Endothelial cell of umbilical vein (primary cell): ENCODE measurements around the gene JDP2. TPM values are rescaled to one million over a fixed set of nuclear protein-coding genes. Genes with fewer than 3 reads are reported as not detected.

Experiments
- BruUV-seq: library from RNA; stranded (reverse); fragments of 400-500 nt; replicated peaks from 2 replicates; lab custom pipeline; 2021; lab: Mats Ljungman, UMichigan
- CTCF ChIA-PET: fragments of 300-600, 350-600 bp; sonication (Branson Sonifier 250); formaldehyde crosslinking; loops from one replicate; lab custom pipeline; 2021; ENCODE audit warnings: antibody characterized with exemption, inconsistent platforms; lab: Charles Lee
- POLR2A ChIA-PET: fragments of 300-600, 350-600 bp; sonication (Branson Sonifier 250); formaldehyde crosslinking; loops from one replicate; lab custom pipeline; 2021; ENCODE audit warnings: antibody characterized with exemption, inconsistent platforms; lab: Charles Lee
- DNase-seq: peaks from one replicate; pipeline ENCODE4 v3.0.0-alpha.2; 2011; ENCODE audit warnings: low read depth, low spot score
- FAIRE-seq: peaks from 2 replicates; lab custom pipeline; 2011; peaks lifted over from hg19 to GRCh38; lab: Jason Lieb, UNC
- H2AFZ ChIP-seq: 2 replicates; pipeline ENCODE4 v1.6.0; 2012; ENCODE audit warnings: low read depth, low read length, control low read depth, inconsistent platforms
- H3K27ac ChIP-seq: 2 replicates; pipeline ENCODE4 v1.5.1; 2011; ENCODE audit warnings: low read depth, mild to moderate bottlenecking, control low read depth, low read length, moderate library complexity; ENCODE audit not compliant: insufficient read depth
- H3K27me3 ChIP-seq, 2 experiments: 2 replicates each; pipeline versions ENCODE4 v1.6.0 to v1.6.1; 2011; ENCODE audit warnings: low read length in 2 of 2, mixed read lengths in 1 of 2; ENCODE audit not compliant: control insufficient read depth in 2 of 2, insufficient read depth in 2 of 2
- H3K36me3 ChIP-seq, 2 experiments: 2 replicates in 1 of 2; 3 replicates in 1 of 2; pipeline ENCODE4 v1.5.1; 2011; ENCODE audit warnings: low read length in 2 of 2, mild to moderate bottlenecking in 1 of 2, moderate library complexity in 1 of 2; ENCODE audit not compliant: control insufficient read depth in 2 of 2, insufficient read depth in 2 of 2; ENCODE audit errors: extremely low read depth in 1 of 2
- H3K4me1 ChIP-seq: 3 replicates; pipeline ENCODE4 v1.5.1; 2011; ENCODE audit warnings: mild to moderate bottlenecking, low read length; ENCODE audit not compliant: control insufficient read depth, insufficient read depth; ENCODE audit errors: extremely low read depth
- H3K4me2 ChIP-seq: 2 replicates; pipeline ENCODE4 v1.6.1; 2011; ENCODE audit warnings: low read length, control low read depth, mixed read lengths; ENCODE audit not compliant: insufficient read depth
- H3K4me3 ChIP-seq, 3 experiments: fragments of 200-600 bp in 1 of 3; sonication (generic), shearing (Covaris generic) in 1 of 3; replicated peaks in 1 of 3; 2 replicates each; pipeline ENCODE4 v1.5.1; 2011 to 2016; ENCODE audit warnings: control low read depth in 3 of 3, low read length in 3 of 3, mild to moderate bottlenecking in 2 of 3, inconsistent platforms in 1 of 3, low read depth in 1 of 3, moderate library complexity in 1 of 3; ENCODE audit not compliant: insufficient read depth in 1 of 3
- H3K79me2 ChIP-seq: 2 replicates; pipeline ENCODE4 v1.6.0; 2012; ENCODE audit warnings: low read length, inconsistent platforms; ENCODE audit not compliant: control insufficient read depth, insufficient read depth
- H3K9ac ChIP-seq: replicated peaks from 2 replicates; pipeline ENCODE3; 2011; ENCODE audit warnings: low read length, control low read depth; ENCODE audit not compliant: insufficient read depth; ENCODE audit errors: extremely low read depth
- H3K9me1 ChIP-seq: replicated peaks from 3 replicates; pipeline ENCODE4 v1.6.0; 2011; ENCODE audit warnings: mild to moderate bottlenecking, low read length; ENCODE audit not compliant: control insufficient read depth, insufficient read depth; ENCODE audit errors: extremely low read depth
- H3K9me3 ChIP-seq: replicated peaks from 2 replicates; pipeline ENCODE4 v1.5.1; 2012; ENCODE audit warnings: low read length, inconsistent platforms; ENCODE audit not compliant: control insufficient read depth, insufficient read depth
- H4K20me1 ChIP-seq: replicated peaks from 2 replicates; pipeline ENCODE3; 2011; ENCODE audit warnings: mild to moderate bottlenecking, low read length; ENCODE audit not compliant: control insufficient read depth, insufficient read depth; ENCODE audit errors: extremely low read depth
- CTCF ChIP-seq, 2 donors: IDR thresholded peaks; 1 replicate in 1 of 2; 2 replicates in 1 of 2; pipeline ENCODE4 v1.5.1; 2011; ENCODE audit warnings: low read length in 2 of 2, mild to moderate bottlenecking in 2 of 2, moderate library complexity in 2 of 2, control low read depth in 1 of 2, inconsistent platforms in 1 of 2, low read depth in 1 of 2; ENCODE audit not compliant: insufficient read depth in 1 of 2; ENCODE audit errors: extremely low read depth in 1 of 2
- EZH2 ChIP-seq: IDR thresholded peaks from 2 replicates; pipeline ENCODE4 v1.6.1; 2012; ENCODE audit warnings: borderline replicate concordance, low read depth, mild to moderate bottlenecking, moderate library complexity, low read length, inconsistent platforms; ENCODE audit not compliant: severe bottlenecking
- FOS ChIP-seq: IDR thresholded peaks from 2 replicates; pipeline ENCODE4 v1.6.1; 2011; ENCODE audit warnings: mild to moderate bottlenecking, low read length, moderate library complexity, borderline replicate concordance; ENCODE audit not compliant: insufficient read depth
- GATA2 ChIP-seq: IDR thresholded peaks from 2 replicates; pipeline ENCODE4 v1.7.0; 2011; ENCODE audit warnings: low read depth, mild to moderate bottlenecking, moderate library complexity, mixed read lengths, low read length; ENCODE audit not compliant: insufficient read length, insufficient read depth
- JUN ChIP-seq: IDR thresholded peaks from 2 replicates; pipeline ENCODE4 v1.6.1; 2011; ENCODE audit warnings: borderline replicate concordance, low read depth; ENCODE audit not compliant: insufficient read length, insufficient read depth
- MAX ChIP-seq: IDR thresholded peaks from 2 replicates; pipeline ENCODE4 v1.6.1; 2011; ENCODE audit not compliant: insufficient read depth, insufficient read length
- MYC ChIP-seq: IDR thresholded peaks from one replicate; pipeline ENCODE4 v1.6.1; 2011; ENCODE audit warnings: mild to moderate bottlenecking, low read depth, low read length
- POLR2A ChIP-seq: IDR thresholded peaks from 2 replicates; pipeline ENCODE4 v1.6.1; 2012; ENCODE audit warnings: low read depth, mild to moderate bottlenecking, control low read depth, low read length
- POLR2AphosphoS5 ChIP-seq: IDR thresholded peaks from 2 replicates; pipeline ENCODE4 v1.6.1; 2012; ENCODE audit warnings: low read depth, mild to moderate bottlenecking, control low read depth, low read length, moderate library complexity; ENCODE audit not compliant: insufficient read depth
- dilution Hi-C: fragments of 300-500 bp; cut with MboI; formaldehyde crosslinking; loops from one replicate; pipeline ENCODE4 v1.15.0; 2019; ENCODE audit warnings: low sequenced_read_pairs; ENCODE audit not compliant: extremely low pct_ligation_motif_present
- intact Hi-C: fragments of 100-400 bp; cut with micrococcal nuclease; formaldehyde crosslinking; loops from one replicate; pipeline ENCODE4 v1.10.0; 2022
- polyA plus RNA-seq, 4 experiments: library from polyadenylated mRNA; depleted of rRNA in 3 of 4; stranded (reverse) in 3 of 4; unstranded in 1 of 4; fragments of >200 nt; gene quantifications; 2 replicates each; pipeline versions ENCODE4 v1.2.1 to v1.2.3, GENCODE V29; 2011 to 2012; ENCODE audit warnings: missing spikeins in 1 of 4
- total RNA-seq: library from RNA; stranded (reverse); gene quantifications from 2 replicates; pipeline ENCODE4 v1.2.3, GENCODE V29; 2021

The JDP2 gene
- total and polyA plus RNA-seq, 2 donors (not counting 3 experiments of a cell fraction or from before 2014, with no cell fraction given): 3.2 to 10.6 TPM

GRCh38 chr14:75379930-75380270 lies 47.9 kb upstream of the JDP2 start:
- DNase-seq (no peak), FAIRE-seq (no peak)
- Histone ChIP-seq H3K79me2 (no peaks in the 10 kb centered on the region), H3K9me3 (no peaks in the 10 kb centered on the region), H3K4me3 (no peak overlapping the region), H2AFZ (no peak overlapping the region), H3K4me1 (no peaks in the 10 kb centered on the region), H3K9ac (no peak overlapping the region), H3K36me3 (no peaks in the 10 kb centered on the region), H3K4me2 (no peak overlapping the region), H4K20me1 (no peaks in the 10 kb centered on the region), H3K27me3 (peaks cover 4 to 17% of the 10 kb centered on the region in 2 experiments), H3K27ac (no peak overlapping the region), H3K9me1 (no peaks in the 10 kb centered on the region)
- dilution Hi-C loops: no loop called here
- TF ChIP-seq FOS (no peak), CTCF (IDR thresholded peaks at IDR 0.05; ENCODE audit: extremely low read depth in 1 of 2, insufficient read depth in 1 of 2, low read depth in 1 of 2, low read length in 2 of 2) (no peak), POLR2AphosphoS5 (no peak), MYC (no peak), MAX (no peak), EZH2 (no peak), JUN (no peak), POLR2A (no peak), GATA2 (no peak)
- intact Hi-C loops: no loop called here
- POLR2A ChIA-PET: no interaction called here
- CTCF ChIA-PET: no interaction called here
- BruUV-seq: no TSS peak
